ENCODE data around the gene PPL.
"Not testable (repeated sequence)": the region's sequence is repeated elsewhere in the genome, so short reads cannot be mapped to it uniquely, and the experiment has no call there.

PPL gene

GRCh38 chr16:4954714-4955113, 17.8 kb upstream of the PPL start:
- DNase-seq (ENCODE audit: extremely low read depth, low read depth), result no peak
- TF ChIP-seq, protein P1, sequence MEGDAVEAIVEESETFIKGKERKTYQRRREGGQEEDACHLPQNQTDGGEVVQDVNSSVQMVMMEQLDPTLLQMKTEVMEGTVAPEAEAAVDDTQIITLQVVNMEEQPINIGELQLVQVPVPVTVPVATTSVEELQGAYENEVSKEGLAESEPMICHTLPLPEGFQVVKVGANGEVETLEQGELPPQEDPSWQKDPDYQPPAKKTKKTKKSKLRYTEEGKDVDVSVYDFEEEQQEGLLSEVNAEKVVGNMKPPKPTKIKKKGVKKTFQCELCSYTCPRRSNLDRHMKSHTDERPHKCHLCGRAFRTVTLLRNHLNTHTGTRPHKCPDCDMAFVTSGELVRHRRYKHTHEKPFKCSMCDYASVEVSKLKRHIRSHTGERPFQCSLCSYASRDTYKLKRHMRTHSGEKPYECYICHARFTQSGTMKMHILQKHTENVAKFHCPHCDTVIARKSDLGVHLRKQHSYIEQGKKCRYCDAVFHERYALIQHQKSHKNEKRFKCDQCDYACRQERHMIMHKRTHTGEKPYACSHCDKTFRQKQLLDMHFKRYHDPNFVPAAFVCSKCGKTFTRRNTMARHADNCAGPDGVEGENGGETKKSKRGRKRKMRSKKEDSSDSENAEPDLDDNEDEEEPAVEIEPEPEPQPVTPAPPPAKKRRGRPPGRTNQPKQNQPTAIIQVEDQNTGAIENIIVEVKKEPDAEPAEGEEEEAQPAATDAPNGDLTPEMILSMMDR (IDR thresholded peaks at IDR 0.05; ENCODE audit: low read depth, low read length), result no peak

DNA sequence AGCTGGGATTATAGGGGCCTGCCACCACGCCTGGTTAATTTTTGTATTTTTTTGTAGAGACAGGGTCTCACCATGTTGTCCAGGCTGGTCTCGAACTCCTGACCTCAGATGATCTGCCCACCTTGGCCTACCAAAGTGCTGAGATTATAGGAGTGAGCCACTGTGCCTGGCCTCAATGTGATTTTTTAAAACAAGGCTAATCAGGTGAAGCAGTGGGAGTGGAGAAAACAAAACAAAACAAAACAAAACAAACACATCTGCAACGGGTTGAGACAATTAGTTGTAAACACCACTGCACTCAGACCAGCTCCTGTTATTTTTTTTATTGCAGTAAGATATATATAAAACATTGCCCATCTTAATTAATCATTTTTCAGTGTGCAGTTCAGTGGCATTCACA, 14.6 kb upstream of the PPL start:
- not testable (repeated sequence) for DNase-seq (ENCODE audit: extremely low read depth, low read depth)

GRCh38 chr16:4949986-4950385, 13.0 kb upstream of the PPL start:
- TF ChIP-seq, protein P1 (IDR thresholded peaks at IDR 0.05; ENCODE audit: low read depth, low read length), result no peak
- DNase-seq (ENCODE audit: extremely low read depth, low read depth), result no peak

GRCh38 chr16:4948903-4949766, 12.2 kb upstream of the PPL start:
- TF ChIP-seq, protein P1 (IDR thresholded peaks at IDR 0.05; ENCODE audit: low read depth, low read length), result no peak
- no peak for DNase-seq (ENCODE audit: extremely low read depth, low read depth)

DNA sequence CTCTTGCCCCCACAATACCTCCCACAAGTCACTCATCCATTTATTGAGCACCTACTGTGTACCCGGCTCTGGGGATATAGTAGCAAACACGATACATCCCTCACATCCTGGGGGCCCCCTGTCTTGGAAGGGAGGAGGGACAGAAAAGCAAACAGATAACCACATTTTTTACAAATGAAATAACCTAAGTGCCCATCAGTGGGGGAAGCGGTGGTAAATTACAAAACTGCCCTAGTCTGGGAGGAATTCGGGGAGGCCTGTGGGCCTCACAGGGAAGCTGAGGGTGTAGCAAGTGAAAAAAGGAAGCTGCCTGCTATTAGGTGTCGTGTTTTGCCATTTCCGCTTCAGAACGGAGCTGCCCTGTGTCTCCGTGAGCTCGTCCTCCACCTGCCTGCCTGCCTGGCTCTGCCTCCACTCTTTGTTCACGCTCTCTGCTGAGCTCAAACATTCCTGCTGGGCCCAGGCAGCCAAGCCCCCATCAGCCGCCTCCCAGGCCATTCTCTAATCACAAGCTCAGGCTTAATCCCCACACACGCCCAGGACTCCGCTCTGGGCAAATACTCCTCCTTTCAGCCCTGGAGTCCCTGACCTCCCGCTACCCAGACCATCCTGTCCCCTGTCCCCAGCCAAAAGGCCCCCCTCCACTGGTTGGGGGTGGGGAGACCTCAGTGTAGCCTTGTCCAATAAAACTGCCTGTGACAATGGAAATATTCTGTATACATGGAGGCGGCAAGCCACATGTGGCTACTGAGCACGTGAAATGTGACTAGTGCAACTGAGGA, 11.0 kb upstream of the PPL start:
- no peak for DNase-seq (ENCODE audit: extremely low read depth, low read depth)
- TF ChIP-seq, protein P1 (IDR thresholded peaks at IDR 0.05; ENCODE audit: low read depth, low read length), result no peak

GRCh38 chr16:4946917-4947316, 10.0 kb upstream of the PPL start:
- DNase-seq (ENCODE audit: extremely low read depth, low read depth), result no peak
- TF ChIP-seq, protein P1 (IDR thresholded peaks at IDR 0.05; ENCODE audit: low read depth, low read length), result no peak

- no peak for DNase-seq (ENCODE audit: extremely low read depth, low read depth)
- TF ChIP-seq, protein P1 (IDR thresholded peaks at IDR 0.05; ENCODE audit: low read depth, low read length), result no peak
Measured at GRCh38 chr16:4945560-4946502, 8.9 kb upstream of the PPL start.

Measured in AG09319 (cell line).